Epidermal melanocyte (primary cell): ENCODE measurements around the gene NUDT2.

ENCODE experiments used
- DNase-seq: peaks from one replicate; pipeline ENCODE4 v3.0.0; 2011; ENCODE audit warnings: low spot score; ENCODE audit not compliant: insufficient read length

NUDT2 gene

DNA sequence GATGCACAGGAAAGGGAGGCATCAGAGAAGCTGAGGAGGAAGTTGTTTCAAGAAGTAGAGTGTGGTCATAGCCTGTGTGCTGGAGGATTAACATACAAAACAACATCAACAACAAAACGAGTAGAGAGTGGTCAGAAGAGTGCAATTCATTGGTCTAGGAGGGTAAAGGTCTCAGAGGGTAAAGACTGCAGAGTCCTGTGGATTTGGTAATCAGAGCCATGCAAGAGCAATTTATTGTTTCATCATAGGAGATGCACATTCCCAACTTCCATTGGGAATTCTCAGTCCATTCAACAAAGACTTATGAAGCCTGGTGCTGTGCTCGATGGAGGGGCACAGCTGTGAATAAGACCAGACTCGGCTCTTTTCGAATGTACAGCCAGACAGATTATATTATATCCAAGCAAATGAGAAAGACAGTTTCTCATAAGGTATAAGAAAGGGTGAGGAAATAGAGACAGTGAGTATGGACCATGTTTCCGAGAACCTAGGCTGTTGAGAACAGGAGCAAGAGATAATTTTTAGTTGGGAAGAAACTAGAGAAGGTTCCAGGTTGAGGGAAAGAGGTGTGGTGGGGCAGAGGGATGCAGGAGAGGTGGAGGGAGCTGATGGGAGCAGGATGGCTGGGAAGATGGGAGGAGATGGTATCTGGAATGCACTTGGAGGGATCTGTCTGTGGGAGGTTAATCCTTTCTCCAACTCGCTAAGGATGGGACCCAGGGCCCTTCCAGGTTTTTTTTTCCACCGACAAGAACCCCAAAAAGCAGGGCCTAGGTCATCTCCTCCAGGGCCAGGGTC, 55.2 kb downstream of the NUDT2 start:
- no peak for DNase-seq

DNA sequence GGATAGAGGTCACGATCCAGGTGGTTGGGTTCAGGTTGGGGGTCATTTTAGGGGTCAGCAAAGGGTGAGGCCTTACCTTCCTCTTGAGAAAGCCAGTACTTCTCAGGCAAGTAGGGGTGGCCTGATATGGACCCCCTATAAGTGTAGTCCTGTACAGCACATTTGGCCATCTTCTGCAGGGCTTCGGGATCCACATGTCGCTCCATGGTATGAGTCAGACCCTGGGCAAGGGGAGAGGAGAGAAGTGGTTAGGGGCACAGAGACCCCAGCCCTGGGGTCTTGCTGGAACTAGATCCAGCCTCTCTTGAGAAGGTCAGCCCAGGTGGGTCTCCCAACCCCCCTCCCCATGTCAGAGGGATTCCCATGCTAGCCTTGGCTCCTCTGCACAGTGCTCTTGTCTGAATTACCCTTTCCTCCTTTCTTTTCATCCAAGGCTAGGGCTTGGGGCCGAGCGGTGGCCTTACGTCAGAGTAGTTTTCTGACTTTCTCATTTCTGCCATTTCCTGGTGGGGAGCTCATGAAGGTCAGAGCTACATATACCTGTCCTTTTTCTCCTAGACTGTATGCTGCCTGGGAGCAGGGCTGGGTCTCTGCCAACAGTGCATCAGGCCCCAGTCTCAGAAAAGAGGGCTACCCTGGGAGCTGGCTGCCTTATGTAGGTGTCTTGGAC, 56.3 kb downstream of the NUDT2 start:
- DNase-seq: no peak

GRCh38 chr9:34386656-34387055, 57.3 kb downstream of the NUDT2 start:
- no peak for DNase-seq

DNA sequence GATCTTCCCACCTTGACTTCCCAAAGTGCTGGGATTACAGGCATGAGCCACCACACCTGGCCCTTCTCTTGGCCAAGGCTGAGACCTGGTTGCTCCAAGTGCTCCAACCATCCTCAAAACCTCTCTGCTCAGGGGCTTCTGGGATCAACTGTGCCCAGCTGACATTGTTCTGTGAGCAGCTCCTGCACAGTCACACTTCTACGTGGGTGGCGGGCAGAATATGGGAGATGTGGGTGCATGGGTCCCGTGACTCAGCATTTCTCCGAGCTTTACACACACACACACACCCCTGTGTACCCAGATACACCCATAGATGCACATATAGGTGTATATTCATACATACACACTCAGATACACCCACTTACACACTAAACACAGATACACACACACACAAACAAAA, 57.9 kb downstream of the NUDT2 start:
- DNase-seq: no peak

DNA sequence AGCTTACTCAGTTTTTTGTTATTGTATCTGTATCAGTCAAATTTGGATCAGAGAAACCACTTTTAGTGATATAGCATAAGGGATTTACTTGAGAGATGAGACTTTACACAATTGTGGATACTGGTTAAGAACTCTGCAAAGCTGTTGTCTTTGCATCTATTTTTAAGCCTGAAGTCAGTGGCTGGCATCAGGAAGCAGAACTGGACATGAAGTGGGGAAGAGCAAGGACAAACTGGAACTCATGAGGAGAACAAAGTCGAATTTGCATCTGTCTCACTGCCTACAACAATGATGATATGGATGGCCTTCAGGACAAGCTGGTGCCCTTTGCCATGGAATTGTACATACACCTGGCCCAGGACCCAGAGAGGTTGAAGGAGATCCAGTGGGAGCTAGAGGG, 63.1 kb downstream of the NUDT2 start:
- no peak for DNase-seq
